ENCODE measurements around the gene ADAMTS9.

GRCh38 chr3:64574194-64574593 is 113.6 kb downstream of the ADAMTS9 start:
- TF ChIP-seq EP300 (IDR thresholded peaks at IDR 0.05; ENCODE audit: borderline replicate concordance) (no peak), CREB1 (IDR thresholded peaks at IDR 0.05; ENCODE audit: low read depth) (no peak), TAF1 (IDR thresholded peaks at IDR 0.05; ENCODE audit: low read depth) (no peak), YY1 (IDR thresholded peaks at IDR 0.05; ENCODE audit: low read depth) (no peak), MAX (IDR thresholded peaks at IDR 0.05) (no peak), RAD21 (IDR thresholded peaks at IDR 0.05; ENCODE audit: low read depth) (no peak)
- TF ChIP-seq, protein P1, sequence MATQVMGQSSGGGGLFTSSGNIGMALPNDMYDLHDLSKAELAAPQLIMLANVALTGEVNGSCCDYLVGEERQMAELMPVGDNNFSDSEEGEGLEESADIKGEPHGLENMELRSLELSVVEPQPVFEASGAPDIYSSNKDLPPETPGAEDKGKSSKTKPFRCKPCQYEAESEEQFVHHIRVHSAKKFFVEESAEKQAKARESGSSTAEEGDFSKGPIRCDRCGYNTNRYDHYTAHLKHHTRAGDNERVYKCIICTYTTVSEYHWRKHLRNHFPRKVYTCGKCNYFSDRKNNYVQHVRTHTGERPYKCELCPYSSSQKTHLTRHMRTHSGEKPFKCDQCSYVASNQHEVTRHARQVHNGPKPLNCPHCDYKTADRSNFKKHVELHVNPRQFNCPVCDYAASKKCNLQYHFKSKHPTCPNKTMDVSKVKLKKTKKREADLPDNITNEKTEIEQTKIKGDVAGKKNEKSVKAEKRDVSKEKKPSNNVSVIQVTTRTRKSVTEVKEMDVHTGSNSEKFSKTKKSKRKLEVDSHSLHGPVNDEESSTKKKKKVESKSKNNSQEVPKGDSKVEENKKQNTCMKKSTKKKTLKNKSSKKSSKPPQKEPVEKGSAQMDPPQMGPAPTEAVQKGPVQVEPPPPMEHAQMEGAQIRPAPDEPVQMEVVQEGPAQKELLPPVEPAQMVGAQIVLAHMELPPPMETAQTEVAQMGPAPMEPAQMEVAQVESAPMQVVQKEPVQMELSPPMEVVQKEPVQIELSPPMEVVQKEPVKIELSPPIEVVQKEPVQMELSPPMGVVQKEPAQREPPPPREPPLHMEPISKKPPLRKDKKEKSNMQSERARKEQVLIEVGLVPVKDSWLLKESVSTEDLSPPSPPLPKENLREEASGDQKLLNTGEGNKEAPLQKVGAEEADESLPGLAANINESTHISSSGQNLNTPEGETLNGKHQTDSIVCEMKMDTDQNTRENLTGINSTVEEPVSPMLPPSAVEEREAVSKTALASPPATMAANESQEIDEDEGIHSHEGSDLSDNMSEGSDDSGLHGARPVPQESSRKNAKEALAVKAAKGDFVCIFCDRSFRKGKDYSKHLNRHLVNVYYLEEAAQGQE (IDR thresholded peaks at IDR 0.05; ENCODE audit: low read depth), result no peak

Data from Ishikawa (cell line).